Large intestine (tissue), 3 donors: Measurements from ENCODE around the gene PDZRN4. TPM values are rescaled to one million over a fixed set of nuclear protein-coding genes. Genes with fewer than 3 reads are reported as not detected.

Experiments used
- DNase-seq, 2 donors: peaks; one replicate each; pipeline versions ENCODE4 v3.0.0 to v3.0.0-alpha.2; 2013
- H3K27ac ChIP-seq: one replicate; pipeline ENCODE4 v1.5.1; 2013; ENCODE audit warnings: low read length
- H3K27me3 ChIP-seq: 2 replicates; pipeline ENCODE4 v1.6.1; 2013; ENCODE audit warnings: low read length; ENCODE audit not compliant: control insufficient read depth, insufficient read depth
- H3K36me3 ChIP-seq: 2 replicates; pipeline ENCODE4 v1.6.1; 2013; ENCODE audit warnings: low read length; ENCODE audit not compliant: control insufficient read depth, insufficient read depth
- H3K4me1 ChIP-seq: one replicate; pipeline ENCODE4 v1.6.1; 2013; ENCODE audit warnings: low read length; ENCODE audit not compliant: control insufficient read depth, insufficient read depth
- H3K4me3 ChIP-seq: one replicate; pipeline ENCODE4 v1.5.1; 2013; ENCODE audit warnings: low read length
- H3K9me3 ChIP-seq: one replicate; pipeline ENCODE4 v1.6.1; 2013; ENCODE audit warnings: mild to moderate bottlenecking, low read depth, low read length, moderate library complexity; ENCODE audit not compliant: control insufficient read depth
- WGBS: methylation state at CpG from one replicate; pipeline ENCODE4 v1.1.5; 2013; ENCODE audit warnings: low lambda C conversion rate; ENCODE audit not compliant: insufficient coverage; 5-methylcytosine and 5-hydroxymethylcytosine counted together
- polyA plus RNA-seq: library from polyadenylated mRNA; unstranded; fragments of 120-200 nt; gene quantifications from one replicate; pipeline ENCODE4 v1.2.1, GENCODE V29; 2013

PDZRN4 gene
- polyA plus RNA-seq, 1 donor: 3.2 TPM

- Histone ChIP-seq H3K36me3 (no peaks in the 10 kb centered on the region), H3K4me3 (no peak overlapping the region), H3K4me1 (no peaks in the 10 kb centered on the region), H3K27ac (no peak overlapping the region), H3K27me3 (no peaks in the 10 kb centered on the region), H3K9me3 (no peaks in the 10 kb centered on the region)
- WGBS: 86% methylated on average over 6 of the region's 8 CpGs
- DNase-seq: no peak
These were observed 156.8 kb downstream of the PDZRN4 start for GRCh38 chr12:41344776-41345470.

DNA sequence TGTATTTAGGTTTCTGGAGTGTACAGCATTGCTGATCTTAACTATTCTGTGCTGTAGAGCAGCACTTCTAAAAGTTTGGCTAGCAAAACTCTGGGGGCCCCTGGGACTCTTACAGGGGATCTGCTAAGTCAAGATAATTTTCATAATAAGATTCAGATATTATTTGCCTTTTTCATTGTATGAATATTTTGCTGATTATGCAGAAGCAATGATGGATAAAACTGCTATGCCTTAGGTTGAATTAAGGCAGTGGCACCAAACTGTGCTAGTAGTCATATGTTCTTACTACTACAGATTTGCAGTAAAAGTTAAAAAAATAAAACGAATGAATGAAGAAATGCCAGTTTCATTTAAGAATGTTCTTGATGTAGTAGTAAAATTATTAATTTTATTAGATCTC lies 160.1 kb downstream of the PDZRN4 start:
- no peak for DNase-seq
- Histone ChIP-seq H3K27ac (no peak overlapping the region), H3K4me1 (no peaks in the 10 kb centered on the region), H3K36me3 (no peaks in the 10 kb centered on the region), H3K27me3 (no peaks in the 10 kb centered on the region), H3K9me3 (no peaks in the 10 kb centered on the region), H3K4me3 (no peak overlapping the region)
- WGBS: 100% methylated on average over 1 of the region's 1 CpG

- H3K36me3 ChIP-seq: no peaks in the 10 kb centered on the region
- no peak overlapping the region for H3K4me3 ChIP-seq
- no peaks in the 10 kb centered on the region for H3K9me3 ChIP-seq
- DNase-seq: no peak
- no peaks in the 10 kb centered on the region for H3K4me1 ChIP-seq
- H3K27ac ChIP-seq: no peak overlapping the region
- no peaks in the 10 kb centered on the region for H3K27me3 ChIP-seq
These were observed 168.1 kb downstream of the PDZRN4 start for GRCh38 chr12:41356181-41356580.

GRCh38 chr12:41361738-41362137 lies 173.6 kb downstream of the PDZRN4 start:
- WGBS: no CpG with 5 or more reads among the region's 7 CpGs
- DNase-seq: no peak
- H3K9me3 ChIP-seq: no peaks in the 10 kb centered on the region
- no peaks in the 10 kb centered on the region for H3K4me1 ChIP-seq
- H3K36me3 ChIP-seq: no peaks in the 10 kb centered on the region
- no peaks in the 10 kb centered on the region for H3K27me3 ChIP-seq
- H3K4me3 ChIP-seq: no peak overlapping the region
- no peak overlapping the region for H3K27ac ChIP-seq

DNA sequence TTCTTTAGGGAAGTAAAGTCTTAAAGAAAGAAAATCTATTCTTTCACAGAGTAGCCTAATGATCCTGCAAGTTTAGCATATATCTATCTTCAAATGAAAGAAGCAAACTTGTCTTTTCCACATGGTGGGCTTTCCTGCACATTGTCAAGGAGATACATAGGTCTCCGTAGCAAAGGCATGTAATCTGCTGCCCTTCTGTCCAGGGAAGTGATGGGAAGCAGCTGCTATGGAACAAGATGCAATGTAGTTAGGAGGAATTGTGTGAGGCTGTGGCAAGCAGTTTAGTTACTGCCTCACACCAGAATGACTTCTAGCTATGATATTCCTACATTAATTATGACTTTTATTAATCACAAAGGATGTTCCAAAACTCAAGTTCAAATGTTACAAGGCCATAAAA lies 174.4 kb downstream of the PDZRN4 start:
- no peaks in the 10 kb centered on the region for H3K9me3 ChIP-seq
- H3K36me3 ChIP-seq: no peaks in the 10 kb centered on the region
- 33% methylated on average over 1 of the region's 1 CpG for WGBS
- H3K4me1 ChIP-seq: no peaks in the 10 kb centered on the region
- no peaks in the 10 kb centered on the region for H3K27me3 ChIP-seq
- no peak overlapping the region for H3K27ac ChIP-seq
- DNase-seq: no peak
- H3K4me3 ChIP-seq: no peak overlapping the region

DNA sequence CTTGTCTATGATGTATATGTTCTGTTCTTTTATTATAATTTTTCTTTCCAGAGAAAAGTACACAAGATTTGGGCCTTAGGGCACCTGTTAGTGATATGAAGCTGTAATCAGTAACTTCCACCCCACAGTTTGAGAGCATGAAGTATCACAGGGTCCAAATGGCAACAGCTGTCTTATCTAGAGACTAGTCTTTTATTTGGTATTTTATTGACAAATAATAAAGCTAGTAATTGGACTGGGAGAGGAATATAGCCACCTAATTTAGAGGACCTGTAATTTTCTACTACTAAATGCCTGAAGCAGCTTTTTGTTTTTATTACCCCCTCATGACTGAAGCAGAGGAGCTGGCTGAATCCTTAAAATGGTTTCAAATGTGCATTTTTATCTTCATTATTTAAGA lies 174.8 kb downstream of the PDZRN4 start:
- H3K27ac ChIP-seq: no peak overlapping the region
- no peaks in the 10 kb centered on the region for H3K27me3 ChIP-seq
- no peaks in the 10 kb centered on the region for H3K4me1 ChIP-seq
- H3K4me3 ChIP-seq: no peak overlapping the region
- no peaks in the 10 kb centered on the region for H3K36me3 ChIP-seq
- DNase-seq: no peak
- H3K9me3 ChIP-seq: no peaks in the 10 kb centered on the region

DNA sequence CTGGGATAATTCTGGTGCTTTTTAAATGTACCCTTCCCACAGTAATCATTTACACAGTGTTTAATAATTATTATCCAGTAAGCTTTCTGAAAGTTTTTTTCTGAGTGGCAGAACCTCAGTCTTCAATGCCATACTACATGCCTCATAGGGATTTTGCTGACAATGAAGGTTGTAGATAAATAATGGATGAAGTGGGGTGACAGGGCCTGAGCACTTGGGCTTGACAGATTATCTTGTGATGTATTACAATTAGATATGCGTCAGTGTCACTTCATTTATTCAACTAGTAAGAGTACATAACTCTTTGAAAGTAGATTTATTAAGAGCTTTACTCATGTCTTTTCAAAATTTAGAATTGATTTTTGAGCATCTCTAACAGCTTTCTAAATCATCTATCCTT lies 176.1 kb downstream of the PDZRN4 start:
- no CpG with 5 or more reads among the region's 1 CpG for WGBS
- Histone ChIP-seq H3K4me3 (no peak overlapping the region), H3K36me3 (no peaks in the 10 kb centered on the region), H3K9me3 (no peaks in the 10 kb centered on the region), H3K27ac (no peak overlapping the region), H3K4me1 (no peaks in the 10 kb centered on the region), H3K27me3 (no peaks in the 10 kb centered on the region)
- DNase-seq: no peak

- WGBS: no CpG with 5 or more reads among the region's 2 CpGs
These were observed 177.6 kb downstream of the PDZRN4 start for GRCh38 chr12:41365653-41366171.

DNA sequence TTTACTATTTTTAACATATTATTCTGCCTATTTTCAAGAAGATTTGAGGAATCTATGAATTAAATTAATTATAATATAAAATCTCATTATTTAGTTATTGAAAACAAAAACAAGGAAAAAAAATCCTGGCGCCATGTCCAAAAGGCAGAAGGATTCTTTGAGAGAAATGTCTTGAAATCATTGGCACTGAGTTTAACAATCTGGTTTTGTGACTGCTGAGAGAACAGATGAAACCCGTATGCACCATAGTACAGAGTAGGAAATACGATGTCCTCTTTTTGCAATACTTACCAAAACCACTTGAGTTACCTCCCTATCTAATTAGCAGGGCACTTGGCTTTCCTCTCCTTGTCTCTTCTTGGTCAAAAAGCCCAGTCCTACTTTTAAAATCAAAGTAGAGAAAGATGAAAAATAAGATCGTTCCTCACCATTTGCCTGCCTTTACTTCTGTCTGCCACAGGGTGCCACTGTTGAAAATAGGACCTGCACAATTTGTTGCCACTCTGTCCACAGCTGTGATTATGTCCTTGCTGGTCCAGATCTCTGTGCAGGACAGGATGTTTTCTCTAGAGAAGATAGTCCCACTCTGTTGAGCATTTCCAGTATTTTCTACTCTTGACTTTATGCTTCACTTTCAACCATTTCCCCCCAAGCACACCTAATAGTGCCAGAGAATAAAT lies 179.7 kb downstream of the PDZRN4 start:
- Histone ChIP-seq H3K4me1 (no peaks in the 10 kb centered on the region), H3K36me3 (no peaks in the 10 kb centered on the region), H3K27ac (no peak overlapping the region), H3K27me3 (no peaks in the 10 kb centered on the region), H3K9me3 (no peaks in the 10 kb centered on the region), H3K4me3 (no peak overlapping the region)
- WGBS: 100% methylated on average over 1 of the region's 4 CpGs
- peak in 1 of 2 donors; percentile 4 for DNase-seq

More at GRCh38 chr12:41365653-41366171, 177.6 kb downstream of the PDZRN4 start:
- no peak overlapping the region for H3K4me3 ChIP-seq
- no peak overlapping the region for H3K27ac ChIP-seq
- no peaks in the 10 kb centered on the region for H3K9me3 ChIP-seq
- no peak for DNase-seq
- H3K27me3 ChIP-seq: no peaks in the 10 kb centered on the region
- no peaks in the 10 kb centered on the region for H3K4me1 ChIP-seq
- no peaks in the 10 kb centered on the region for H3K36me3 ChIP-seq

GRCh38 chr12:41380878-41381277 lies 192.8 kb downstream of the PDZRN4 start:
- H3K27ac ChIP-seq: no peak overlapping the region
- DNase-seq: no peak
- H3K4me3 ChIP-seq: no peak overlapping the region
- H3K4me1 ChIP-seq: no peaks in the 10 kb centered on the region
- H3K9me3 ChIP-seq: peaks cover 15% of the 10 kb centered on the region
- no peaks in the 10 kb centered on the region for H3K36me3 ChIP-seq
- no peaks in the 10 kb centered on the region for H3K27me3 ChIP-seq

GRCh38 chr12:41402801-41403200 lies 214.7 kb downstream of the PDZRN4 start:
- no CpG with 5 or more reads among the region's 6 CpGs for WGBS

More at GRCh38 chr12:41402801-41403200, 214.7 kb downstream of the PDZRN4 start:
- DNase-seq: no peak
- Histone ChIP-seq H3K4me1 (no peaks in the 10 kb centered on the region), H3K36me3 (no peaks in the 10 kb centered on the region), H3K27ac (no peak overlapping the region), H3K9me3 (no peaks in the 10 kb centered on the region), H3K27me3 (no peaks in the 10 kb centered on the region), H3K4me3 (no peak overlapping the region)
